Measurements from ENCODE around the gene CTSC.
"Not testable (repeated sequence)": the region's sequence is repeated elsewhere in the genome, so short reads cannot be mapped to it uniquely, and the experiment has no call there.

Gene CTSC

DNA sequence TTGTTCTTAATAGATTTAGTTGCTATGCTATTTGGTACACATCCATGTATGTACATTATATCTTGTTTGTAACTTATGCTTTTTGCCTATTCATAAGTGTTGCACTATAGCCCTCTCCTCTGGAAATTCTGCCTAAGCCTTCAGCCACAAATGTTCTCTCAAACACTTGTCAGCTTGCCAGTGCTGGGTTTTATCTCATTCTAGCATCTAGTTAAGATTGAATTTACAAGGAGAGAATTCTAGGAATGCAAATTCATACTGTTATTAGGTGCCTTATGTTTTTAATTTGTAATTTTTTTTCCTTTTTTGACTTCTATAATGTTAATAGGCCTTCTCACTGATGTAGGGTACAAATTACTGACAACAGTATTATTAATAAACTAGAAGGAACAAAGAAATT is 14.6 kb upstream of the CTSC start:
- no peak for DNase-seq

DNA sequence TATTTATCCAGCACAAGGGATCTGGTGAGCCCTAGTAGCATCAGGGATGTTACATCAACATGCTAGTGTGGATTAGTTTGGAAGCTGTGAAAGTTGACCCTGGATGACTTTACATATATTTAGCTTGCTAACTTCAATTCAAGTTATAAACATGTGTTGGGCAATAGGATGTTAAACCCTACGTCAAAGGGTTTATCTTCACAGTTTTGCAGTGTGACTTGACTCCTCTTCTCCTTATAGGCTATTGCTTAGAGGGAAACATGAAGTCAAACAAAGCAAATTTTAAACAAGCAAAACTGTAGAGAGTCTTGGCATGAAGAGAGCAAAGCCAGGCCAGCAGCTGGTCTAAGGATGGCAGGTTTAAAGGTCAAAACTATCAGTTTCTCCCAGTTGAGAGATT is 11.3 kb upstream of the CTSC start:
- no peak for DNase-seq

DNA sequence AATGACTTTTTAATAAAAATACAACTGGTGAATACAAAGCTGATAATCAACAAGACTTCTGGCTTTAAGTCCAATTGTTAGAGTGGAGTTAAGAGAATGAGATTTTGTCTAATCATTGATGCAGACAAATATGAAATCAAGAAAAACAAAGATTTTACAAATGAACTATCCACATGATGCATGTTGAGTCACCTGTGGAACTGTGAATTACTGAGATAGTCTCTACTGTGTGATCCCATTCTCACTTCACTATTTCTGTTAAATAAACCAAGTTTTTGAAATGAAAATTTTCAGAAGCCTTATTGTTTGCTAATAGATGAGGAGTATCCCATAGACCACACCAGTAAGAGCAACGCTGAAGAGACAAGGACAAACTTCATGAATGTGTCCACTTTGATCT is 8.4 kb upstream of the CTSC start:
- no peak for DNase-seq

DNA sequence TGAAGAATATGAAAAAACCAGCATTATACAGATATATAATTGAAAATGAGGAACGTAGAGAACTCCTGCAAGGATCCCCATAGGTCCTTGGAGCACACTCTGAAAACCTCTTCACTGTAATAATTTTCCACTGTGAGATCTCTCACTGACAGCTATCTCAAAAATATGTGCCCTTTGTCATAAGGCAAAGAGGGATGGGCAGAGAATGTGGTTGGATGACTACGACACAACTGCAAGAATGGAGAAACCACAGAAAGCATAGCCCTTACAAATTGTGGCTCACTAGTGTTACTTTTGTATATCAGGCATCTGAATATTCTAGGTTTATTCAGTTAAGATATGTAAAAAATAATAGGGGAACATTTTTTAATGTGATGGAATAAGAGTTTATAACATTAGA is 7.9 kb upstream of the CTSC start:
- DNase-seq = peak; percentile 58

DNA sequence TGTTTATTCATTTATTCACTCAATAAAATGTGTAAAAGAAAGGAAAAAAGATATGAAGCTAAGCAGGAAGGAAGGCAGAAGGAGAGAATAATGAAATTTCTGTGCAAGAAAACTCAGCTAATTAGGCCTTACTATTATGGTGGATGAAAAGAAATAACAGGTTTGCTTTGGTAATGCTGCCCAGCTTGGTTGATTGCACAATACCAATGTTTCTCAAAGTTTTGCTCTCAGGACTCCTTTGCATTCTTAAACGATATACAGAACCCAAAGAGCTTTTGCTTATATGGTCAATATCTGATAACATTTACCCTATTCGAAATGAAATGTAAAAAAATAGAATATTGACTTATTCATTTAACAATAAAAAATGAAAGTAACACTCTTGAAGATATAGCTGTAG is 7.3 kb upstream of the CTSC start:
- DNase-seq = no peak

DNA sequence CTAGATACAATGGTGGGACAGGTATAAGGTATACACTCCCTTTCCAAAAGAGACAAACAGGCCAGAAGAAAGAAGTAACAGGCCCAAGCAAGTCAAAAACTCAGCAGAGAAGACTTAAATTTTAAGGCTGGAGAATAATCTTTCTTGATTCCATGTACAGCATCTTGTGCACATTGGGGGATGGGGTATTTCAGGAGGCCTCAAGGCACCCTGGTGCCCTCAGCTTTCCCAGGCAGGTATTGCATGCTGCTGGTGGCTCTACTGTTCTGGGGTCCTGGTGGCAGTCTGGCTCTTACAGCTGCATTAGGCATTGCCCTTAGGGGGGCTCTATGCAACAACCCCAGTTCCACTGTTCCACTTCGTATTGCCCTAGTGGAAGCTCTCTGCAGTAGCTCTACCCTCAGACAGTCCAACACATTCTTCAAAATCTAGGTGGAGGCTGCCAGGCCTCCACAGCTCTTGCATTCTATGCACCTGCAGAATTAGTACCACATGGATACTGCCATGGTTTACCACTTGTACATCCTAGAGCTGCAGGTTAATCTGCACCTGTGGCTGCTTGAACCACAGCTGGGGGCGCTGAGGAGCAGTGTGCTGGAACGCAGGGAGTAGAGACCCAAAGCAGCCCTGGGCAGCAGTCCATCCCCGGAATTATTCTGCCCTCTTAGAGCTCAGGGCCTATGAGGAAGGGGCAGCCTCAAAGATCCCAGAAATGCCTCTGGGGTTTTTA is 4.2 kb upstream of the CTSC start:
- DNase-seq = no peak

DNA sequence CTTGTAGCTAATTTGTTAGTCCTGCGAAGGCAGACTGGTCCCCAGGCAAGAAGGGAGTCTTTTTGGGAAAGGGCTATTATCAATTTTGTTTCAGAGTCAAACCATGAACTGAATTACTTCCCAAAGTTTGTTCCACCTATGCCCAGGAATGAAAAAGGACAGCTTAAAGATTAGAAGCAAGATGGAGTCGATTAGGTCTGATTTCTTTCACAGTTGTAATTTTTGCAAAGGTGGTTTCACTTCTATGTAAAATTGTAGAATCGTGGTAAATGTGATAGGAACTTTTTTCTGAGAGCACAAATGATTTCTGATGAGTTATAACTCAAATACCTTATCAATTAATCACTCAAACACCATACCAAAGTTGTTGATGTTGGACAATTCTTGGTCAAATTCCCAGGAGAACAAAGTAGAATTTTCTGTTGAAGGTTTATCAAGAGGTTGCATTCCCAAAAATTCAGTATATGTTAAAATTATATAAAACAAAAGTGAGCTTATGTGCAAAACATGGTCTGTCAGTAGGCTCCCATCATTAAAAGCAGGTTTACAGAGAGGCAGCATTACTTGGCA is 2.9 kb upstream of the CTSC start:
- DNase-seq = no peak

DNA sequence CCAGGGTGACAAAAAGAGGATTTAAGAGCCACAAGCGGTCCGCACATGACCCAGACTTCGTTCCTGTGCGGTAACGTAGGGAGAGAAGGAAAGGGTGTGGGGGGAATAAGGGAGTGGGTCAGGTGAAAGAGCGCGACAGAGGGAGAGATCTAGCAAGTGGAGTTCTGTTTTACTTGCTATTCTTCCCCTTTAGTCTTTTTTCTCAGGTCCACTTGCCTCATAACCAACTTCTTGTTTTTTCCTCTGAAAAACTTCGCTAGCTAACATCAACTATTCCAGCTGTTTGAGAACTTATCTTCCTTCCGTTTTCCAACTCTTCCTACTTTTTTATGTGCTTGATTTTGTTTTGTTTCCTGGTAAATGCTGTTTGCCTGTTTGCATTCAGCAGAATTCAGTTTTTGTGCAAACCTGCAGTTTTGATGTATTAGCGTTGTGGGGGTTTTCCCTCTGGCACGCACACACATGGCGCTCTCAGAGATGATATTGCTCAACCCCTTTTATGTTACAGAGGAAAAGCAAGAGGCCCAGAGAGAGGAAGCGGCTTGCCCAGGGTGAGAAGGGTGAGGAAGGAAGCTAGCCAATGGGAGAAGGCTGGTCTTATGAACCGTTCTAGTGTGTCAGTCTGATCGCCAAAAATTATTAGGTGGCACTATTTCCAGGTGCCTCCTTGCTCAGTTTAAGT is 592 bp upstream of the CTSC start:
- peak; percentile 95 for DNase-seq

DNA sequence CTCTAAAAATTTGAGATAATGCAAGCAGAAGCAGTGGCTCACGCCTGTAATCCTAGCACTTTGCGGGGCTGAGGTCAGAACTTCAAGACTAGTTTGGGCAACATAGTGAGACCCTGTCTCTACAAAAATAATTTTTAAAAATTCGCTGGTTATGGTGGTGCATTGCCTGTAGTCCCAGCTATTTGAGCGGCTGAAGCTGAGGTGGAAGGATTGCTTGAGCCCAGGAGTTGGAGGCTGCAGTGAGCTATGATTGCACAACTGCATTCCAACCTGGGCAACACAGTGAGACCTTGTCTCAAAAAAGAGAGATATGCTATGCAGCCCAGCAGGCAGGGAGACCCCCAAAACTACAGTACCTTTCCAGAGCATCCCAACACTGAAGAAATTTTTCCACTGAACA is 2.3 kb downstream of the CTSC start:
- DNase-seq = no peak

DNA sequence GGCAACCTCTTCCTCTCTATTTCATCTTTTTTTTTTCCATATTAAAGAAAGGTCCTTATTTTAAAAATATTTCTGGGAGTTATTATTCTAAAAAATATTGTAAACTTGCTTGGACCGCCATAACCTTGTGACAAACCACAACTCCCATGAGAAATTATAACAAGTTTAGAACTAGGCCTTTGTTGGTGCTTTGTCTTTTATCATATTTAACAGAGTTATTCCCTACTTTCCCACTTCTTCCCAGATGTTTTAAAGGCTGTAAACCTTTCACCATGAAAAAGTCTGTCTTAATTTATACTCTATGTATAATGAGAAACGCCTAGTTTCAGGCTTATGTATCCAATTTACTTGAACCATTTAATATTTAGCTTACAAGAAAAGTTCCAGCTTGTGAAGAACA is 3.7 kb downstream of the CTSC start:
- DNase-seq = no peak

DNA sequence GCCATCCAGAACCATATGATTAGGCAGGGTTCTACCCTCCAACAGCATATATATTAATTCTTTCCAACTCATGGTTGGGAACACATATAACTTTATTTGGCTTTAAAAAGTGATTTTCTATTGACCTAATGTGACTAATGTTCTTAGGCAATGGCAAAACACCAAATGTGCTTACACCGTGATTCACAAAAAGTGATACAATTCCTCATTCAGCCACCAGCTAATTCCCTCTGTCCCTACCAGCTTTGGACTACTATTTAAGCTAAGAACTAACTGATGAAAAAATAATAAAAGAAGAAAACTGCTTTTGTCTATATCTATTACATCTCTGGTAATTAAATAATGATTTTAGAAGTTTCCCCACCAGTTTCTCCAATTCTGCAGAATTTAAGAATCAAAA is 4.7 kb downstream of the CTSC start:
- peak; percentile 61 for DNase-seq

DNA sequence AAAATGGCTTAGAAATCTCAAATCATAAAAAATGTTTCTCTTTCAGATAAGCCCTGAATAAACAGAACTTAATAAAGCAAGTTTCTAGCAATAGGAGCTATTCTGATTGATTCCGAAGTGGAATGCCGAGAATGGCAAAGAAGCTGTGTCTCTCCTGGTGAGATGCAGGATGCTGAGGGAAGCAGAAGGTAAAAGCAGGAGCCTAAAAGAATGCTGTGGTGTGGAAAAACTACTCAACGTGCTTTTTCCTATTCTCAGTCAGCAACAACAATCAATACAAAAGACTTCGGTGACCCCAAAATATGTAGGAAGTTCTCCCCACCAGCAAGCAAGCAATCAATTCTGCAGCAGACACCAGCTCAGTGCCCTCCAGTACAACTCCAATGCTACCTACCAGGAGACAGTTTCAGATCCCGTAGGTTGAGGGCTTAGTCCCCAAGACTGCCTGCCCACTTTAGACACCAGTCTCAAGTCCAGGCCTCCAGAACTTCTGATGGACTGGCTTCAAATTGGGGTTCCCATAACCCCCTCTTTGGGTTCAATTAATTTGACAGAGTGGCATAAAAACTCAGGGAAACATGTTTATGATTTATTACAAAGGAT is 6.6 kb downstream of the CTSC start:
- DNase-seq = no peak

DNA sequence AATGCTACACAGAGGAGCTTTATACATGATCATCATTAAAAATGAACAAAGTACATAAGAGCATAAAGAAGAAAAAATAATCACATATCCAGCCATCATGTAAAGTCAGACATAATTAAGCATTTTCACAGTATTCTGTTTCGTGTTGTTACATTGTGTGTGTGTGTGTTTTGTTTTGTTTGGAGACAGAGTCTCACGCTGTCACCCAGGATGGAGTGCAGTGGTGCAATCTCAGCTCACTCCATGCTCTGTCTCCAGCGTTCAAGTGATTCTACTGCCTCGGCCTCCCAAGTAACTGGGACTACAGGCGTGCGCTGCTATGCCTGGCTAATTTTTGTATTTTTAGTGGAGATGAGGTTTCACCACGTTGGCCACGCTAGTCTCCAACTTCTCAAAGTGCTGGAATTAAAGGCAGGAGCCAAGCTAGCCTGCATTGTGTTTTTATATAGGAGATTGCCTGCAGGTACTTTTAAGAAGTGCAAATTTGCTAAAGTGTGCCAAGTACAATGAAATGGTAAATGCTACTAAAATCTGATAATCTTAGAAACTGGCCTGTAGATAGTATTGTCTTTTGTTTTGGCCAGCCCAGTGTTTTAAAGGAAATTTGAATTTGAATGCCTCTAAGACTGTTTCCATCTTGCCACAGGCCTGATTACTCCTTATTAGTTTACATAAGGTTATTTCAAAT is 7.8 kb downstream of the CTSC start:
- no peak for DNase-seq

DNA sequence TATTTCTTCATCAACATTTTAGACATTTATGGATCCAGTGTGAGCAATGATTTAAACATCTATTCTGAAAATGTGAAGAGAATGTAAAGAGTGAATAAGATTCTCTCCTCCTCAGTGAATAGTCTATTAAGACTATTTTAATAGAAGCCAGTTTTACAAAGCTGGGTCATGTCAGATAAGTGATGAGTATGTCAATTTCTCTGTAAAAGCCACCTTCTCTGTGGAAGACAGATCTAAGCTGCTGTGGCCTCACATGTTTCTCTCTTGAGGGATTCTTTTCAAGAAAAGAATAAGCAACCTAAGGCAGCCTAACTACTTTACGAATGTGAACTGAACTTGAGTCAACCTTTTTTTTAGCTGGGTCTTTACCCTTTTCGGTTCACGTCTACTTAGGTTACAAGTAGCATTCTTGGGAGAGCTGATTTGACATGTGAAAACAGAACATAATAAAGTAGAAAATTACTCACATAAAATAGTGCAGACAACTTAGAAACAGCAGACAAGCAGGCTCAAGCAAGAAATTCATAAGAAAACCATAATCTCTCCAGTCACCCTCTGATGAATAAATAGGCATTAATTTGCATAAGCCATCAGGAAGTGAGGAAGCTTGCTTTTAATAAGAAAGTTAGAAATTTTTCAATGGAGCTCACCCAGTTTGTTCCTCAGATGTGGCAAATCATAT is 9.9 kb downstream of the CTSC start:
- DNase-seq = peak; percentile 35

DNA sequence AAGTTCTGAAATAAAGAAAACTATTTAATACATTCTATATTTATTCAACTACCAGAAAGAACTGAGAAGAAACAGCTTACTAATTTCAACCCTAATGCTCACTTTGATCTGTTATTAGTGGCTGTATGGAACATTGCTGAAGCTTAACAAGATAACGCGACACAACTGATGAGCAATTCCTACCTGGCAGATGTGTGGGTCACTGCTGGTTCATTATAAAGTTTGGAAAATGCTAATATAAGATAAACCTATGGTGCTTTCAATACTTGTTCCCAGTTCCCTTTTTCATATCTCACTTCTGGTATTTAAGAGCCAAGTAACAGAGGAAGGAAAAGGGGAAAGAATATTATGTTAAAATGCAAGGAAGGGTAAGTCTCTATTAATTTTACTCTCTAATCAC is 10.5 kb downstream of the CTSC start:
- peak; percentile 45 for DNase-seq

DNA sequence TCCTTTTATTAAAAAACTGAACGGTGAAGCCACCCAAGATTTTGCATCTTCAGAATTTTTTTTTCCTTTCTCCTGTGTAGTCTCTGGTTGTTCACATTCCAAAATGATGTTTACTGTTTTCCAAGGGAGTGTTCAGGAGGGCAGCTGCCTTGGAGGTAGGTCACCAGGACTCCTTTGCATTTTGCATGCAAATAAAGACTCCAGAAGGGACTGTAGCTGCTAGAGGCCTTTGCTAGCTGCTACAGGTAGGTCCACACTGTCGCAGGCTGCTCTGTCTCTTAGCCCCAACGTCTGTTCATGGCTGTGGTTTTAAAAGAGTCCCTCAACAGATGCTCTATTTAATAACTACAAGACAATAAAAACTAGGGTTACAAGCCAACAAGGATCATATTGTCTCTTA is 11.4 kb downstream of the CTSC start:
- DNase-seq = no peak

DNA sequence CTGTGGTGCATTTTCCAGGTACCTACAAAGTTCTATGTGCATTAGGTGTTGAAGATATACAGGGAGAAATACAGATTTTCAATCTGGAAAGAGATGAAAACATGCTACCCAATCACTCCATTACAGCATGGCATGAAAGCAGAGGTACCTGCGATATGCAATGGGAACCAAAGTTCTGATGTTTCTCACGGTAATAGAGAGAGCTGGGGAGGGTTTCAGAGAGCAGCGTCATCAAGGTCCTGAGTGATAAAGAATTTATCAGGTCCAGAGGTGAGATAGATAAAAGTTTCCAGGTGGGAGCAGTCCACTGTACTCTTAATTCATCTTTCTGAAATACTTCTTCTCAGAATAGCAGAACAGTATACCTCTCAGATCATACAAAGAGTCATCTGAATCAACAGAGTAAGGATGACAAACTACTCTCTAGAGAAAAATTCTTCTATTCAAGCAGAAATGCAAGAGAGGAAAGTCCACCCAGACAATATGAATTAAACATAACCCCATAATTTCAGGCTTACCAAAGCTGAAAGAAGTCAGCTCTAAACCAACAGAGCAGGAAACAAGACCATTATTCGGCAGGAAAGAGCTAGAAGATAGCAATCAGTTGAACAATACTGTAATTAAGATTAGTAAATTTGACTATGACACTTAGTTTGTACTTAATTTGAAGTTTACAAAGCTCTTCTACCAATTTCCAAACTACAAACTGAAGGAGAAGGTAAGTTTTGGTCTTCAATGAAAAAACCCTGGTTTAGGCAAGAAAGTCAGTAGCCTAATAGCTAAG is 12.8 kb downstream of the CTSC start:
- DNase-seq = no peak

DNA sequence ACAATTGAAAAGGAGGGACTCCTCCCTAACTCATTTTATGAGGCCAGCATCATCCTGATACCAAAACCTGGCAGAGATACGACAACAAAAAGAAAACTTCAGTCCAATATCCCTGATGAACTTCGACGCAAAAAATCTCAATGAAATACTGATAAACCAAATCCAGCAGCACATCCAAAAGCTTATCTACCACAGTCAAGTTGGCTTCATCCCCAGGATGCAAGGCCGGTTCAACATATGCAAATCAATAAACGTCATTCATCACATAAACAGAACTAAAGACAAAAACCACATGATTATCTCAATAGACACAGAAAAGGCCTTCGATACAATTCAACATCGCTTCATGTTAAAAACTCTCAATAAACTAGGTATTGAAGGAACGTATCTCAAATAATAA is 14.7 kb downstream of the CTSC start:
- DNase-seq = not testable (repeated sequence)

DNA sequence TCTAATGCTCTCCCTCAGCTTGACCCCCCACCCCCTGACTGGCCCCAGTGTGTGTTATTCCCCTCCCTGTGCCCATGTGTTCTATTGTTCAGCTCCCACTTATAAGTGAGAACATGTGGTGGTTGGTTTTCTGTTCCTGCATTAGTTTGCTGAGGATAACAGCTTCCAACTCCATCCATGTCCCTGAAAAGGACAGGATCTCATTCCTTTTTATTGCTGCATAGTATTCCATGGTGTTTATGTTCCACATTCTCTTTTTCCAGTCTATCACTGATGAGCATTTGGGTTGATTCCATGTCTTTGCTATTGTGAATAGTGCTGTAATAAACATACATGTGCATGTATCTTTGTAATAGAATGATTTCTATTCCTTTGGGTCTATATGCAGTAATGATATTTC is 16.1 kb downstream of the CTSC start:
- DNase-seq = not testable (repeated sequence)

DNA sequence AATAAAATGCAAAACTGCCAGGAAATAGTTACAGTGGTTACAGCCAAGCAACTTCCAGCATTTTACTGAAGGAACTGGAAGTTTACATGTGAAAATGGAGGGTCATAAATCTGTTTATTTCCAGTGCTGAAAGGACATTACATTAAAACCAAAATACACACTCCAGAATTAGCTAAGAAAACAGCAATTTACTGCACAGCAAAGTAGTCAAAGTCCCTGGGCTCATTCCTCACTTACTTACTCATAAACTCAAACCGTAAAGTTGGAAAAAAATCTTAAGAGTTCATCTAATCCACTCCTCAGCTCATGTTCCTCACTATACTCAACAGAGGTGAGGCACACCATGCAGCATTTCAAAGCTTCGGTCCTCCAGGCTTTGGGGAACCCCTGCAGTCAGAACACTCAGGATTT is 17.4 kb downstream of the CTSC start:
- DNase-seq = no peak

DNA sequence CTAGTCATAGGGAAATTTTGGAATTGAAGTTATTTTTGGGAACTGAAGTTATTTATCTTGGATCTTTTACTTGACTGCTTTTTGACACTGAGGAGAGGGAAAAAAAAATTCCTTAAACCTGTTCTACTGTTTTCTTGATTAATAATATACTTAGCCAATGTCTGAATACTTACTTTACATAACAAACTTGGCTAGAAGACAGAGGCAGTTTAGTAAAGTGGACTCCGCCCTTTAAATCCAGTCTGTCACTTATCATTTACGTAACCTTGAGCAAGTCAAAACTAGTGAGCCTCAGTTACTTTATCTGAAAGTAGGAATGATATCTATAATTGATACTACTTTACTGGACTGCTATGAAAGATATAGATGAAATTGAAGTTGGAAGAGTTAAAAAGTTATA is 19.5 kb downstream of the CTSC start:
- no peak for DNase-seq

DNA sequence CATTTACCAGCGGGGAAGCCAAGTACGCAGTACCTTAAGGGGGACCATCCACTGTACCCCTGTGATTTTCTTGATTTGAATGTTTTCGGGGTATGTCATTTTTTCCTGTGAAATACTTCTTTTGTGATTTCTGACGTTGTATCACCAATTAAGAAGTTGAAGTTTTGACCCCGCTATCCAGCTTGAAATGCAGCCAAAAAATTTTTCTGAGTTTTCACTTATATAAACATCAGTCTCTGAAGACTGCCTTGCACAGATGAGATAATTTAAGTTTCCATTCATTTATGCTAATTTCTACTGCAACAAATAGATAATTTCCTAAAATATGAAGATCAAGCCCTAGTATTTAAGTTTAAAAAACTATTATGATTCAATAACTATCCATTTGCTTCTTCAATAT is 20.0 kb downstream of the CTSC start:
- no peak for DNase-seq
